Activated B cell treated with CpG ODN at 0.5 μM for 24 hours (primary cell): ENCODE data around the gene ZNF474. TPM values are rescaled to one million over a fixed set of nuclear protein-coding genes. Genes with fewer than 3 reads are reported as not detected.

Experiments
- ATAC-seq: fragments of 200-7000 bp; cut with Tn5 transposase; one replicate; pipeline ENCODE4 v1.10.0; 2021; ENCODE audit warnings: low read depth, mild to moderate bottlenecking, moderate library complexity
- CTCF ChIA-PET: fragments of 350-600 bp; sonication (Branson Sonifier 250); formaldehyde crosslinking; loops from one replicate; lab custom pipeline; 2021; ENCODE audit warnings: antibody characterized with exemption; lab: Charles Lee
- POLR2A ChIA-PET: fragments of 350-600 bp; sonication (Branson Sonifier 250); formaldehyde crosslinking; loops from one replicate; lab custom pipeline; 2021; ENCODE audit warnings: antibody characterized with exemption; lab: Charles Lee
- DNase-seq: peaks from one replicate; pipeline ENCODE4 v3.0.0; 2022
- H3K27ac Mint-ChIP-seq: one replicate; pipeline ENCODE4 v1.8.0; 2020; ENCODE audit warnings: mixed read lengths
- H3K27me3 Mint-ChIP-seq: one replicate; pipeline ENCODE4 v1.8.0; 2021; ENCODE audit warnings: mixed read lengths
- H3K36me3 Mint-ChIP-seq: one replicate; pipeline ENCODE4 v1.8.0; 2021; ENCODE audit warnings: low read depth, mixed read lengths
- H3K4me1 Mint-ChIP-seq: one replicate; pipeline ENCODE4 v1.8.0; 2021; ENCODE audit warnings: mixed read lengths
- H3K4me3 Mint-ChIP-seq: one replicate; pipeline ENCODE4 v1.8.0; 2020; ENCODE audit warnings: mild to moderate bottlenecking, mixed read lengths
- H3K9me3 Mint-ChIP-seq: one replicate; pipeline ENCODE4 v1.8.0; 2020; ENCODE audit warnings: mixed read lengths
- CTCF ChIP-seq: fragments of 200-600 bp; IDR thresholded peaks from one replicate; pipeline ENCODE4 v1.8.0; 2022; ENCODE audit warnings: antibody characterized with exemption, mild to moderate bottlenecking
- intact Hi-C: fragments of 100-400 bp; cut with micrococcal nuclease; formaldehyde crosslinking; loops from one replicate; pipeline ENCODE4 v1.15.1; 2024
- total RNA-seq: library from RNA; stranded (reverse); gene quantifications from 2 replicates; pipeline ENCODE4 v1.2.3, GENCODE V29; 2022

Gene ZNF474
- total RNA-seq, 1 donor from 2014 or later: not detected

DNA sequence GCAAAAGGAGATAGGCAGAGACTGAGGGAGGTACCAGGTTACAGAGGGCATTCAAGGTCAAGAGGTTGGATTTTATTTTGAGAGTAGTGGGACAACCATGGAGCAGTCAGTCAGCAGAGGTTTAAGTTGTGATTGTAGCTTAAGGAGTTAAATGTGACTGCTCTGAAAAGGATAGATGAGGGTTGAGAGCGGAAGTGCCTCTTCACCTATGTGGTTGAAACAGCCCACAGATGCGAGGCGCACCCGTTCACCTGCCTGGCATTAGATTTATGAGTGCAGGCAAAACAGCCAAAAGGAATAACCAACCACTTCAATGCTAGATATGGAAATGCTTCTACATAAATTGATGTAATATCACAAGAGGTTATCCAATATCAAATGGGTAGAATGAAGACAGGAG, 8.4 kb downstream of the ZNF474 start:
- no peak for ATAC-seq
- H3K4me1 Mint-ChIP-seq: no peaks in the 10 kb centered on the region
- DNase-seq: no peak
- TF ChIP-seq CTCF: no peak
- no peaks in the 10 kb centered on the region for H3K27me3 Mint-ChIP-seq
- intact Hi-C loops: no loop called here
- no peak overlapping the region for H3K4me3 Mint-ChIP-seq
- ChIA-PET POLR2A (no interaction called here), CTCF (no interaction called here)
- no peaks in the 10 kb centered on the region for H3K9me3 Mint-ChIP-seq
- no peaks in the 10 kb centered on the region for H3K36me3 Mint-ChIP-seq
- no peak overlapping the region for H3K27ac Mint-ChIP-seq

DNA sequence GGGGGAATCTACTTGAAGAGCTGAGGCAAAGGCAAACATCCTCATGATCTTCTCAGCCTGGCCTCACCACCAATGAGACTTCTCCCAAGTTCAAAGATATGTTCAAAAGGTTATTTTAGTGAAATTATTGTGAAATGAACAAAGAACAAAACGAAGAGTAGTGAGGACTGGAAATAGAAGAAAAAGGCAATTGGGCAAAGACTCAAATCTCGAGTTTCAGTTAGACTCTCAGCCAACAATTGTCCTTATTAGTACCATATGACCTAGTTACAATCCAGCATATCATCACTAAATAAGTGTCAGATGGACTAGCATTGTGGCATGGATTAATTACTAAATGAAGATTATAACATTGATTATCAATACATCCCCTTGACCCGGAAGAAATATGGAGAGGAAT, 9.0 kb downstream of the ZNF474 start:
- Mint-ChIP-seq H3K4me1 (no peaks in the 10 kb centered on the region), H3K27ac (no peak overlapping the region), H3K27me3 (peaks cover 4% of the 10 kb centered on the region), H3K9me3 (no peaks in the 10 kb centered on the region), H3K36me3 (no peaks in the 10 kb centered on the region), H3K4me3 (no peak overlapping the region)
- no peak for DNase-seq
- ATAC-seq: no peak
- no peak for TF ChIP-seq CTCF
- ChIA-PET CTCF (no interaction called here), POLR2A (no interaction called here)
- intact Hi-C loops: no loop called here

GRCh38 chr5:122140900-122141299, 11.6 kb downstream of the ZNF474 start:
- no peak for ATAC-seq
- CTCF ChIA-PET: no interaction called here
- peaks cover 7% of the 10 kb centered on the region for H3K27me3 Mint-ChIP-seq
- no peaks in the 10 kb centered on the region for H3K36me3 Mint-ChIP-seq
- intact Hi-C loops: no loop called here
- H3K4me3 Mint-ChIP-seq: no peak overlapping the region
- no peaks in the 10 kb centered on the region for H3K9me3 Mint-ChIP-seq
- no peaks in the 10 kb centered on the region for H3K4me1 Mint-ChIP-seq
- POLR2A ChIA-PET: no interaction called here
- no peak overlapping the region for H3K27ac Mint-ChIP-seq
- no peak for TF ChIP-seq CTCF
- no peak for DNase-seq

DNA sequence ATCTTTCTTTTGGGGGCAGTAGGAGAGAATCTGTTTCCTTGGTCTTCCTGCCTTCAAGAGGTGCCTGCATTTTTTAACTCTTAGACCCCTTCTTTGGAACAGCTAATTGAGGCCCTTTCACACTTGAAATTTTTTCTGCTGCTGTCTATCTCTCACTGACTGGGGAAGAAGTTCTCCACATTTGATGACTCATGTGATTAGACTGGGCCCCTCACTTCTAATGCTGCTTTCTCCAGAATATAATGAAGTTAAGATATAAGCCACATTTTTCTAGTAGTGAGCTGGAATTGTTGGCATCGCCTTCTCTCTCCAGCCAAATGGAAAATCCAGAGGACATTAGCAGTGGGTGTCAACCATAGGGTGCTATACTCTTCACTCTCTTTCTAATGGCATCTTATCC, 12.4 kb downstream of the ZNF474 start:
- POLR2A ChIA-PET: no interaction called here
- no peak overlapping the region for H3K27ac Mint-ChIP-seq
- no peaks in the 10 kb centered on the region for H3K4me1 Mint-ChIP-seq
- CTCF ChIA-PET: no interaction called here
- H3K4me3 Mint-ChIP-seq: no peak overlapping the region
- no peak for DNase-seq
- no peaks in the 10 kb centered on the region for H3K9me3 Mint-ChIP-seq
- intact Hi-C loops: no loop called here
- no peaks in the 10 kb centered on the region for H3K36me3 Mint-ChIP-seq
- ATAC-seq: no peak
- no peak for TF ChIP-seq CTCF
- H3K27me3 Mint-ChIP-seq: peaks cover 7% of the 10 kb centered on the region

DNA sequence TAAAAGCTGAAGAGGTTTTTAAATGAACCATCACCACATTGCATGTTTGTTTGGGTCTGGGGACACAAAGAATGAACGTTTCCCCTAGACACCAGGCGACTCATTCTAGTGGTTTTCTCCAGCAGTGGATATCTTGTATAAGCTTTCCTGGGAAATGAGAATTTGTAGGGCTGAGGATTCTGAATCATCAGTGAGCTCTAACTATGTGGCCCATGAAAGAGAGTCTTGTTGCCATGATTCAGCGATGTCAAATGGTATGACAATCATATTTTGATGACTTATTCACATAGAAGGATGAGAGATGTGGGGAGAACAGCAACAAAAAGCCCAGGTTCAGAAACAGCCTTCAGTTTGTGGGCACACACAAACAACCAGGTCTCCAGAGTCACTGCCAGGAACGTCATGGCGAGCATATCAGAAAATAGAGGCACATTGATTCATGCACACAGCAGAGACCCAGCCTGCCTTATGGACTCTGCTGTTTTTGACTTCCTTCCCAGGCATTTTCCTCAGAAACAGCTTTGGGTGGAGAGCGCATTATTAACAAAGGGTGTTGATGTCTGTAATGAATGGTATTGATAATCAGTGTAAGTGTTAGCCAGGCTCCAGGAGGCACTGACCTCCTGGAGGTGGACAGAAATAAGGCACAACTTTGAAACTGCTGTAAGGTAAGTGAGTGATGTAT, 13.3 kb downstream of the ZNF474 start:
- DNase-seq (no peak), ATAC-seq (no peak)
- Mint-ChIP-seq H3K4me1 (no peaks in the 10 kb centered on the region), H3K4me3 (no peak overlapping the region), H3K27me3 (peaks cover 7% of the 10 kb centered on the region), H3K9me3 (no peaks in the 10 kb centered on the region), H3K27ac (no peak overlapping the region), H3K36me3 (no peaks in the 10 kb centered on the region)
- TF ChIP-seq CTCF: no peak
- intact Hi-C loops: no loop called here
- POLR2A ChIA-PET: no interaction called here
- CTCF ChIA-PET: no interaction called here
